ENCODE data around the gene ACOT9. TPM values are rescaled to one million over a fixed set of nuclear protein-coding genes. Genes with fewer than 3 reads are reported as not detected.
"Not testable (repeated sequence)": the region's sequence is repeated elsewhere in the genome, so short reads cannot be mapped to it uniquely, and the experiment has no call there.

Gene ACOT9
- total and polyA plus RNA-seq, 2 experiments from 2014 or later, result 35.9 to 38.5 TPM

DNA sequence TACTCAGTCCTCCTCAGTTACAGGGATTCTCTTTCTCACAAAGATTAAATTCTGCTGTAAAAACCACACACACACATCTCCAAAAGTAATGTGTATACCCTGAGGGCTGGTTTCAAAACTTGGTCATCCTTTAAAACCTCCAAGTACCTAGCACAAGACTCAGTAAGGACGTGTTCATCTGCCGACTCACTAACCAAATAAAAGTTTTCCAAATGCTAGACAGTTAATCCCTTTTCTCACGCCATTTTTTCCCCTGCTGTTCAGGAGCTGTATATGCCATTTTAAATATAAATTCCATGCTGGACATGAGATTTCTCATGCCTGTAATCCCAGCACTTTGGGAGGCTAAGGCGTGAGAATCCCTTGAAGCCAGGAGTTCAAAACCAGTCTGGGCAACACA, 35.9 kb upstream of the ACOT9 start:
- Histone ChIP-seq H3K4me2 (no peak overlapping the region), H3K4me1 (ENCODE audit: insufficient read depth) (no peaks in the 10 kb centered on the region), H3K36me3 (replicated peaks; ENCODE audit: insufficient read depth, low read depth) (no peaks in the 10 kb centered on the region), H4K20me1 (ENCODE audit: insufficient read depth, poor library complexity, severe bottlenecking) (no peaks in the 10 kb centered on the region), H3K27me3 (no peaks in the 10 kb centered on the region), H3K27ac (no peak overlapping the region), H3K9me2 (replicated peaks; ENCODE audit: insufficient read depth) (no peaks in the 10 kb centered on the region), H3K79me2 (peaks cover 9% of the 10 kb centered on the region), H3K4me3 (no peak overlapping the region), H3K9me3 (ENCODE audit: low read depth) (no peaks in the 10 kb centered on the region), H2AFZ (no peak overlapping the region)
- no peak for DNase-seq (ENCODE audit: low spot score)
- WGBS (ENCODE audit: low lambda C conversion rate, missing lambda C conversion rate), result 71% methylated on average over 4 of the region's 4 CpGs
- TF ChIP-seq CTCF (IDR thresholded peaks at IDR 0.05; ENCODE audit: poor library complexity) (no peak), EZH2phosphoT487 (IDR thresholded peaks at IDR 0.05; ENCODE audit: low read depth, severe bottlenecking, unreplicated experiment) (no peak), EZH2 (IDR thresholded peaks at IDR 0.05; ENCODE audit: borderline replicate concordance) (no peak)

DNA sequence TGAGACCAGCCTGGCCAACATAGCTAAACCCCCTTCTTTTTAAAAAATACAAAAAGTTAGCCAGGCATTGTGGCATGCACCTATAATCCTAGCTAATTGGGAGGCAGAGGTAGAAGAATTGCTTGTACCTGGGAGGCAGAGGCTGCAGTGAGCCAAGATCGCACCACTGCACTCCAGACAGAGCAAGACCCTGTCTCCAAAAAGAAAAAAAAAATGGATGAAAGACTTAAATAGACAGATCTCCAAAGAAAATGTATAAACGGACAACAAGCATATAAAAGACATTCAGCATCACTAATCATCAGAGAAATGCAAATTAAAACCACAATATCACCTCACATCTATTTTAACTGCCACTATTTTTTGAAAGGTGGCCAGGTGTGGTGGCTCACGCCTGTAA, 33.3 kb upstream of the ACOT9 start:
- no peaks in the 10 kb centered on the region for H3K4me1 ChIP-seq (ENCODE audit: insufficient read depth)
- no peak overlapping the region for H3K4me3 ChIP-seq
- no peaks in the 10 kb centered on the region for H3K27me3 ChIP-seq
- no peak overlapping the region for H2AFZ ChIP-seq
- no peak overlapping the region for H3K4me2 ChIP-seq
- no peaks in the 10 kb centered on the region for H3K9me3 ChIP-seq (ENCODE audit: low read depth)
- no peaks in the 10 kb centered on the region for H3K79me2 ChIP-seq
- no peaks in the 10 kb centered on the region for H4K20me1 ChIP-seq (ENCODE audit: insufficient read depth, poor library complexity, severe bottlenecking)
- H3K27ac ChIP-seq, result no peak overlapping the region
- no peaks in the 10 kb centered on the region for H3K36me3 ChIP-seq (replicated peaks; ENCODE audit: insufficient read depth, low read depth)
- TF ChIP-seq EZH2 (IDR thresholded peaks at IDR 0.05; ENCODE audit: borderline replicate concordance), result no peak
- no peak for TF ChIP-seq CTCF (IDR thresholded peaks at IDR 0.05; ENCODE audit: poor library complexity)
- no peak for TF ChIP-seq EZH2phosphoT487 (IDR thresholded peaks at IDR 0.05; ENCODE audit: low read depth, severe bottlenecking, unreplicated experiment)
- H3K9me2 ChIP-seq (replicated peaks; ENCODE audit: insufficient read depth), result no peaks in the 10 kb centered on the region
- WGBS (ENCODE audit: low lambda C conversion rate, missing lambda C conversion rate), result 89% methylated on average over 3 of the region's 3 CpGs
- DNase-seq (ENCODE audit: low spot score), result no peak

- Histone ChIP-seq H3K4me3 (no peak overlapping the region), H3K9me3 (ENCODE audit: low read depth) (no peaks in the 10 kb centered on the region), H3K9me2 (replicated peaks; ENCODE audit: insufficient read depth) (no peaks in the 10 kb centered on the region), H3K27me3 (no peaks in the 10 kb centered on the region), H4K20me1 (ENCODE audit: insufficient read depth, poor library complexity, severe bottlenecking) (no peaks in the 10 kb centered on the region), H3K36me3 (replicated peaks; ENCODE audit: insufficient read depth, low read depth) (no peaks in the 10 kb centered on the region), H3K4me2 (no peak overlapping the region), H3K4me1 (ENCODE audit: insufficient read depth) (no peaks in the 10 kb centered on the region), H3K27ac (no peak overlapping the region), H2AFZ (no peak overlapping the region), H3K79me2 (no peaks in the 10 kb centered on the region)
- DNase-seq (ENCODE audit: low spot score), result no peak
- TF ChIP-seq EZH2 (IDR thresholded peaks at IDR 0.05; ENCODE audit: borderline replicate concordance) (no peak), EZH2phosphoT487 (IDR thresholded peaks at IDR 0.05; ENCODE audit: low read depth, severe bottlenecking, unreplicated experiment) (no peak), CTCF (IDR thresholded peaks at IDR 0.05; ENCODE audit: poor library complexity) (no peak)
- 89% methylated on average over 3 of the region's 3 CpGs for WGBS (ENCODE audit: low lambda C conversion rate, missing lambda C conversion rate)
Observed at GRCh38 chrX:23773601-23774175, 30.6 kb upstream of the ACOT9 start.

- not testable (repeated sequence) for DNase-seq (ENCODE audit: low spot score); H3K9me2 ChIP-seq (replicated peaks; ENCODE audit: insufficient read depth); H3K4me2 ChIP-seq; H3K9me3 ChIP-seq (ENCODE audit: low read depth); H3K27me3 ChIP-seq; H3K36me3 ChIP-seq (replicated peaks; ENCODE audit: insufficient read depth, low read depth); H3K4me3 ChIP-seq; H4K20me1 ChIP-seq (ENCODE audit: insufficient read depth, poor library complexity, severe bottlenecking); H3K4me1 ChIP-seq (ENCODE audit: insufficient read depth); H3K79me2 ChIP-seq; H2AFZ ChIP-seq; H3K27ac ChIP-seq
- WGBS (ENCODE audit: low lambda C conversion rate, missing lambda C conversion rate), result 91% methylated on average over 7 of the region's 7 CpGs
Observed at GRCh38 chrX:23771086-23771485, 28.0 kb upstream of the ACOT9 start.
